SU-DHL-6 (cell line): ENCODE data around the gene INO80D.

Experiments
- EZH2phosphoT487 ChIP-seq: fragments of 200-600 bp; sonication (generic), shearing (Covaris generic); conservative IDR thresholded peaks from 2 replicates; pipeline ENCODE4 v1.6.1; 2018; ENCODE audit warnings: mild to moderate bottlenecking, antibody characterized with exemption, low read length, moderate library complexity, mixed read lengths
- TF ChIP-seq, protein P1 (sequence below): fragments of 200-600 bp; sonication (generic); IDR thresholded peaks from one replicate; pipeline ENCODE4 v1.5.1; 2017; ENCODE audit warnings: antibody characterized with exemption, mild to moderate bottlenecking, low read length, moderate library complexity; ENCODE audit not compliant: insufficient read depth, poor library complexity, severe bottlenecking

DNA sequence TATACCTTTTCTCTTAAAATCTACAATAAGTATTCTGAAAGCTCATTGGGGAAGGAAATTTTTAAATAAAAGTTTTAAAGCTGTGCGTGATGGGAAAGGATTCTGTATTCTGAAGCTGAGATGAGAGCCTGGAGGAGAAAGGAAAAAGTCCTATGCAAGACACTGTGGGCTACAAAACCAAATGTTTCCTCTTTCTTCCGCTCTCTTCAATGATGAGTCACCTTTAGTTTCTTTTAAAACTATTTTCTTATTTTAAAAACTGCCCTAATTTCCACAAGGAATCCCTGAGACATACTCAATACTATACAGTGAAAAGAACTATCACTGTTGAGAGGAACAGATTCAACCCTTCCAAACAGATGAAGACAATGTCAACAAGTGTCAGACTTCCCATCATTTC is 87.4 kb downstream of the INO80D start:
- TF ChIP-seq, protein P1, sequence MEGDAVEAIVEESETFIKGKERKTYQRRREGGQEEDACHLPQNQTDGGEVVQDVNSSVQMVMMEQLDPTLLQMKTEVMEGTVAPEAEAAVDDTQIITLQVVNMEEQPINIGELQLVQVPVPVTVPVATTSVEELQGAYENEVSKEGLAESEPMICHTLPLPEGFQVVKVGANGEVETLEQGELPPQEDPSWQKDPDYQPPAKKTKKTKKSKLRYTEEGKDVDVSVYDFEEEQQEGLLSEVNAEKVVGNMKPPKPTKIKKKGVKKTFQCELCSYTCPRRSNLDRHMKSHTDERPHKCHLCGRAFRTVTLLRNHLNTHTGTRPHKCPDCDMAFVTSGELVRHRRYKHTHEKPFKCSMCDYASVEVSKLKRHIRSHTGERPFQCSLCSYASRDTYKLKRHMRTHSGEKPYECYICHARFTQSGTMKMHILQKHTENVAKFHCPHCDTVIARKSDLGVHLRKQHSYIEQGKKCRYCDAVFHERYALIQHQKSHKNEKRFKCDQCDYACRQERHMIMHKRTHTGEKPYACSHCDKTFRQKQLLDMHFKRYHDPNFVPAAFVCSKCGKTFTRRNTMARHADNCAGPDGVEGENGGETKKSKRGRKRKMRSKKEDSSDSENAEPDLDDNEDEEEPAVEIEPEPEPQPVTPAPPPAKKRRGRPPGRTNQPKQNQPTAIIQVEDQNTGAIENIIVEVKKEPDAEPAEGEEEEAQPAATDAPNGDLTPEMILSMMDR: no peak
- TF ChIP-seq EZH2phosphoT487: no peak
